ENCODE measurements around the gene CEP170.
"Not testable (repeated sequence)": the region's sequence is repeated elsewhere in the genome, so short reads cannot be mapped to it uniquely, and the experiment has no call there.

- TF ChIP-seq CTCF (optimal IDR thresholded peaks at IDR 0.05 in 1 of 3, IDR thresholded peaks at IDR 0.05 in 1 of 3, conservative IDR thresholded peaks at IDR 0.05 in 1 of 3; ENCODE audit: extremely low read depth in 1 of 3, insufficient read depth in 2 of 3, low read length in 3 of 3); EZH2 (IDR thresholded peaks at IDR 0.05; ENCODE audit: low read length): not testable (repeated sequence)
Observed at GRCh38 chr1:243211984-243212383, 43.1 kb downstream of the CEP170 start.

Measured in keratinocyte (primary cell).